Osteoblast (primary cell): ENCODE results near the gene TTC3. TPM values are rescaled to one million over a fixed set of nuclear protein-coding genes. Genes with fewer than 3 reads are reported as not detected.
A peak's percentile ranks its signal among the peaks of the same experiment; 100 is the strongest.
"Not testable (repeated sequence)": the region's sequence is repeated elsewhere in the genome, so short reads cannot be mapped to it uniquely, and the experiment has no call there.

Experiments
- DNase-seq: peaks from one replicate; pipeline ENCODE4 v3.0.0; 2011; ENCODE audit warnings: low spot score, mixed read lengths; ENCODE audit not compliant: insufficient read length; ENCODE audit errors: missing footprints
- H2AFZ ChIP-seq: 2 replicates; pipeline ENCODE4 v1.6.0; 2011; ENCODE audit warnings: mild to moderate bottlenecking, low read length
- H3K27ac ChIP-seq: 2 replicates; pipeline ENCODE4 v1.5.1; 2011; ENCODE audit warnings: mild to moderate bottlenecking, low read depth, low read length, moderate library complexity
- H3K27me3 ChIP-seq: 2 replicates; pipeline ENCODE4 v1.6.0; 2012; ENCODE audit warnings: mild to moderate bottlenecking, control low read depth, inconsistent platforms, low read length, moderate library complexity; ENCODE audit not compliant: insufficient read depth
- H3K36me3 ChIP-seq: 2 replicates; pipeline ENCODE4 v1.5.1; 2011; ENCODE audit warnings: mild to moderate bottlenecking, low read length, control low read depth, moderate library complexity; ENCODE audit not compliant: insufficient read depth
- H3K4me1 ChIP-seq: 2 replicates; pipeline ENCODE4 v1.5.1; 2011; ENCODE audit warnings: mild to moderate bottlenecking, low read length, control low read depth, moderate library complexity; ENCODE audit not compliant: insufficient read depth
- H3K4me2 ChIP-seq: 2 replicates; pipeline ENCODE4 v1.6.0; 2011; ENCODE audit warnings: mild to moderate bottlenecking, low read length; ENCODE audit not compliant: insufficient read depth
- H3K4me3 ChIP-seq: fragments of 200-600 bp; sonication (generic); 3 replicates; pipeline ENCODE4 v1.5.1; 2012; ENCODE audit warnings: mild to moderate bottlenecking, low read length, inconsistent platforms; ENCODE audit not compliant: insufficient read depth
- H3K79me2 ChIP-seq: 2 replicates; pipeline ENCODE4 v1.6.0; 2012; ENCODE audit warnings: mild to moderate bottlenecking, low read length, control low read depth, inconsistent platforms; ENCODE audit not compliant: insufficient read depth
- H3K9me3 ChIP-seq: 2 replicates; pipeline ENCODE4 v1.5.1; 2011; ENCODE audit warnings: low read depth, low read length, control low read depth
- H4K20me1 ChIP-seq: 2 replicates; pipeline ENCODE4 v1.6.0; 2012; ENCODE audit warnings: mild to moderate bottlenecking, low read length, control low read depth; ENCODE audit not compliant: insufficient read depth
- total RNA-seq: library from RNA; depleted of rRNA; stranded (reverse); fragments of >200 nt; gene quantifications from 2 replicates; pipeline ENCODE4 v1.2.3, GENCODE V29; 2012
- TF ChIP-seq, protein P1 (sequence below): IDR thresholded peaks from 2 replicates; pipeline ENCODE4 v1.5.1; 2011; ENCODE audit warnings: mild to moderate bottlenecking, low read depth, low read length, moderate library complexity; ENCODE audit errors: extremely low read depth

The TTC3 gene
- total RNA-seq, 1 donor: 364 TPM

DNA sequence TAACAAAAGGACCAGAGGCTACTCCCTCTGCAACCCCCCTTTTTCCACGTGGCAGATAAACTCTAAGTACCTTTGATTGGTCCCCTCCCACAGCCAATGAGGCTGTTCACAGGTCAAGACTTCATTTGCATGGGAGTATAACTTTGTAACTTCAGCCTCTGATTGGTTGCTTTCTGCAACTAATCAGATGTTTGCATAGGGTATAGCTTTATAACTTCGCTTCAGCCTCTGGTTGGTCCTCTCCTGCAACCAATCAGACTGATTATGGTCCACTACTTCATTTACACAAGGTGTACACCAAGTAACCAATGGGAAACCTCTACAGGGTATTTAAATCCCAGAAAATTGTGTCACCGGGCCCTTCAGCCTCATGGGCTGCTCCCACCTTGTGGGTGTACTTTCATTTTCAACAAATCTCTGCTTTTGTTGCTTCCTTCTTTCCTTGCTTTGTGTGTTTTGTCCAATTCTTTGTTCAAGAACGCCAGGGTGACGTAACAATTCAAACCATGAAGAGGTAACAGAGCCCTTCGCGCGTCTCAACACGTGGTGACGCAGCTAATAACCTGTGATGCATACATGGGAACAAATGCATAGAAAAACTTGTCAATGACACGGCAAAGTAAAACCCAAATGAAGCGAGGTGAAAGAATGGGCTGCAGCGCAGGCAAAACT is 146.8 kb downstream of the TTC3 start:
- H4K20me1 ChIP-seq: no peaks in the 10 kb centered on the region
- TF ChIP-seq, protein P1, sequence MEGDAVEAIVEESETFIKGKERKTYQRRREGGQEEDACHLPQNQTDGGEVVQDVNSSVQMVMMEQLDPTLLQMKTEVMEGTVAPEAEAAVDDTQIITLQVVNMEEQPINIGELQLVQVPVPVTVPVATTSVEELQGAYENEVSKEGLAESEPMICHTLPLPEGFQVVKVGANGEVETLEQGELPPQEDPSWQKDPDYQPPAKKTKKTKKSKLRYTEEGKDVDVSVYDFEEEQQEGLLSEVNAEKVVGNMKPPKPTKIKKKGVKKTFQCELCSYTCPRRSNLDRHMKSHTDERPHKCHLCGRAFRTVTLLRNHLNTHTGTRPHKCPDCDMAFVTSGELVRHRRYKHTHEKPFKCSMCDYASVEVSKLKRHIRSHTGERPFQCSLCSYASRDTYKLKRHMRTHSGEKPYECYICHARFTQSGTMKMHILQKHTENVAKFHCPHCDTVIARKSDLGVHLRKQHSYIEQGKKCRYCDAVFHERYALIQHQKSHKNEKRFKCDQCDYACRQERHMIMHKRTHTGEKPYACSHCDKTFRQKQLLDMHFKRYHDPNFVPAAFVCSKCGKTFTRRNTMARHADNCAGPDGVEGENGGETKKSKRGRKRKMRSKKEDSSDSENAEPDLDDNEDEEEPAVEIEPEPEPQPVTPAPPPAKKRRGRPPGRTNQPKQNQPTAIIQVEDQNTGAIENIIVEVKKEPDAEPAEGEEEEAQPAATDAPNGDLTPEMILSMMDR: no peak
- peak overlapping the region; percentile 93 for H3K4me2 ChIP-seq
- H2AFZ ChIP-seq: peak overlapping the region; percentile 90
- DNase-seq: no peak
- peaks cover 19% of the 10 kb centered on the region for H3K36me3 ChIP-seq
- no peaks in the 10 kb centered on the region for H3K9me3 ChIP-seq
- H3K4me3 ChIP-seq: peak overlapping the region; percentile 79
- no peaks in the 10 kb centered on the region for H3K27me3 ChIP-seq
- no peak overlapping the region for H3K27ac ChIP-seq
- peaks cover 13% of the 10 kb centered on the region for H3K4me1 ChIP-seq
- H3K79me2 ChIP-seq: peaks cover 2% of the 10 kb centered on the region

DNA sequence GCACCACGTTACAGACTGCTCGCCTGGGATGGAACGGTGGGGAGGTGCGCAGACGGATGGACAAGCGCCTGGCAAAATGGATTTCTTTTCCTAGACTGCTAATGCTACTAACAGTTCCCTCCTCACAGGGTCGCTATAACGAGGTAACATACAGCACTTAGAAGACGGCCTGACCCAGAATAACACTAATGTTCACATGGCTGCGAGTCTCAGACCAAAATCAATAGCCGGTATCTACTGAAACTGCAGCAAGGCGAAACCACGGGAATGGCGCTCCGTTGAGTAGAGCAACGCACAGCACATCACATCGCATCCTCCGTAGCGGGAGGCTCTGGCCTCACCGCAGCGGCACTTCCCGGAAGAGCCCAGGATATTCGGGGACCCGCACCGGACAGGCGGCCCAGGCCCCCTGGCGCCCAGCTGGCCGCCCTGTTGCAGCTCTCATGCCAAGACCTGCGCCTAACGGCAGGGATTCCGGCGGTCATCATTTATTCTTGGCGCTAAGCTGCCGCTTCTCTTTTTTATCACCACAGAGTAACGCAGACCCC is 147.5 kb downstream of the TTC3 start:
- H3K36me3 ChIP-seq: peaks cover 25% of the 10 kb centered on the region
- peak overlapping the region; percentile 79 for H3K4me3 ChIP-seq
- DNase-seq: peak; percentile 92
- H3K9me3 ChIP-seq: no peaks in the 10 kb centered on the region
- TF ChIP-seq, protein P1: peak; percentile 31
- peak overlapping the region; percentile 50 for H3K27ac ChIP-seq
- H4K20me1 ChIP-seq: no peaks in the 10 kb centered on the region
- H3K4me1 ChIP-seq: peaks cover 13% of the 10 kb centered on the region
- peak overlapping the region; percentile 90 for H2AFZ ChIP-seq
- no peaks in the 10 kb centered on the region for H3K27me3 ChIP-seq
- peak overlapping the region; percentile 93 for H3K4me2 ChIP-seq
- H3K79me2 ChIP-seq: peaks cover 2% of the 10 kb centered on the region

DNA sequence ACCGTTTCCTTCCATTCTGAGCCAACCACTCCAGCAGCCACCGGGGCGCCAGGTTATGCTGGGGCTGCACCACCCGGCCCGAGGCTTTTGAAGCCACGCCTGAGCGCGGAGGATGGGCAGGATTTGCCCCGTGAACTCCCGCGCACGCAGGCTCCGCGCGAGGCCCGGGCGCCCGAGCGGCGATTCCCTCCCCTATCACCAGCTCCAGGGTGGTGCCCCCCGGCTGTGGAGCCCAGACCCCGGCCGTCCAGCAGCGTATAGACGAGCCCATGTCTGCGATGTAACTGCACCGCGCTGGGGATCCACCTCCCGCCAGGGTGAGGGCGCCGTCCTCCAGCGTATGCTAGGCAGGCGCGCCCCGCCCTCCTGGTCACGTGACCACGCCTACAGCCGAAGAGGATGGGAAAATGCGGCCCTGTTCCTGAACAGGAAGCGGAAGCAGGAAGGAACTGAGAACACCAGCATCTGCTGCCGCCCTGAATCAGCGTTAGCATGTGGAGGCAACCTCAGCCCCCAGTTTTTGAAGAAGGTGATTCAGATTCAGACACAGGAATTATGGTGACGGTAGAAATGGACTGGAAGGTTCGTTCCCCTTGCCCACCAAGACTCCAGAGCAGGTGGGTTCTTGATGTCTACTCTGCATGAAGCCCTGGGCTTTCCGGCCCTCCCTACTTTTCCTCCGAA is 148.1 kb downstream of the TTC3 start:
- TF ChIP-seq, protein P1: peak; percentile 40
- peak overlapping the region; percentile 93 for H3K4me2 ChIP-seq
- no peaks in the 10 kb centered on the region for H3K9me3 ChIP-seq
- peak overlapping the region; percentile 79 for H3K4me3 ChIP-seq
- no peaks in the 10 kb centered on the region for H3K27me3 ChIP-seq
- no peaks in the 10 kb centered on the region for H4K20me1 ChIP-seq
- H3K79me2 ChIP-seq: peaks cover 2% of the 10 kb centered on the region
- peak overlapping the region; percentile 90 for H2AFZ ChIP-seq
- peaks cover 13% of the 10 kb centered on the region for H3K4me1 ChIP-seq
- peaks cover 30% of the 10 kb centered on the region for H3K36me3 ChIP-seq
- peak; percentile 96 for DNase-seq
- peak overlapping the region; percentile 50 for H3K27ac ChIP-seq

DNA sequence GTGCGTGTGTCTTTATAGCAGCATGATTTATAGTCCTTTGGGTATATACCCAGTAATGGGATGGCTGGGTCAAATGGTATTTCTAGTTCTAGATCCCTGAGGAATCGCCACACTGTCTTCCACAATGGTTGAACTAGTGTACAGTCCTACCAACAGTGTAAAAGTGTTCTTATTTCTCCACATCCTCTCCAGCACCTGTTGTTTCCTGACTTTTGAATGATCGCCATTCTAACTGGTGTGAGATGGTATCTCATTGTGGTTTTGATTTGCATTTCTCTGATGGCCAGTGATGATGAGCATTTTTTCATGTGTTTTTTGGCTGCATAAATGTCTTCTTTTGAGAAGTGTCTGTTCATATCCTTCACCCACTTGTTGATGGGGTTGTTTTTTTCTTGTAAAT is 149.2 kb downstream of the TTC3 start:
- Histone ChIP-seq H3K4me1 (peaks cover 13% of the 10 kb centered on the region), H3K36me3 (peaks cover 41% of the 10 kb centered on the region)

More for the DNA sequence above, 149.2 kb downstream of the TTC3 start:
- not testable (repeated sequence) for DNase-seq, H4K20me1 ChIP-seq, H3K9me3 ChIP-seq, H2AFZ ChIP-seq, H3K4me3 ChIP-seq, H3K4me2 ChIP-seq, H3K27ac ChIP-seq, H3K79me2 ChIP-seq, H3K27me3 ChIP-seq
